DOHH2 (cell line): ENCODE data around the gene CALHM5.
"Not testable (repeated sequence)": the region's sequence is repeated elsewhere in the genome, so short reads cannot be mapped to it uniquely, and the experiment has no call there.

Experiments used
- H3F3A ChIP-seq: fragments of 200-600 bp; sonication (generic), shearing (Covaris generic); 2 replicates; pipeline ENCODE4 v1.6.0; 2016; ENCODE audit warnings: antibody characterized with exemption, mild to moderate bottlenecking; ENCODE audit not compliant: control insufficient read depth, insufficient read depth
- H3K27ac ChIP-seq: fragments of 200-600 bp; sonication (generic); 2 replicates; pipeline ENCODE4 v1.5.1; 2014; ENCODE audit warnings: low read depth, mild to moderate bottlenecking, low read length, moderate library complexity
- H3K27me3 ChIP-seq: fragments of 200-600 bp; sonication (generic); 2 replicates; pipeline ENCODE4 v1.6.1; 2014; ENCODE audit warnings: mild to moderate bottlenecking, low read length, mixed read lengths; ENCODE audit not compliant: control insufficient read depth
- H3K36me3 ChIP-seq: fragments of 200-600 bp; sonication (generic); 2 replicates; pipeline ENCODE4 v1.6.1; 2014; ENCODE audit warnings: mild to moderate bottlenecking, low read length, moderate library complexity, mixed read lengths; ENCODE audit not compliant: control insufficient read depth
- H3K4me1 ChIP-seq: fragments of 200-600 bp; sonication (generic); 2 replicates; pipeline ENCODE4 v1.6.1; 2014; ENCODE audit warnings: mild to moderate bottlenecking, low read length, mixed read lengths; ENCODE audit not compliant: control insufficient read depth
- H3K4me2 ChIP-seq: fragments of 200-600 bp; sonication (generic); 2 replicates; pipeline ENCODE4 v1.6.0; 2014; ENCODE audit warnings: mild to moderate bottlenecking, low read length, moderate library complexity
- H3K4me3 ChIP-seq: fragments of 200-600 bp; sonication (generic); 2 replicates; pipeline ENCODE4 v1.5.1; 2014; ENCODE audit warnings: mild to moderate bottlenecking, low read length, mixed read lengths
- H3K79me2 ChIP-seq: fragments of 200-600 bp; sonication (generic); 2 replicates; pipeline ENCODE4 v1.6.1; 2014; ENCODE audit warnings: mild to moderate bottlenecking, low read length, mixed read lengths; ENCODE audit not compliant: control insufficient read depth
- H3K9me2 ChIP-seq: fragments of 200-600 bp; sonication (generic); replicated peaks from 2 replicates; pipeline ENCODE4 v1.6.1; 2014; ENCODE audit warnings: mild to moderate bottlenecking, low read length, mixed read lengths; ENCODE audit not compliant: control insufficient read depth
- H3K9me3 ChIP-seq: fragments of 200-600 bp; sonication (generic); 2 replicates; pipeline ENCODE4 v1.6.1; 2014; ENCODE audit warnings: antibody characterized with exemption, low read length, mixed read lengths; ENCODE audit not compliant: control insufficient read depth, insufficient read depth
- H4K20me1 ChIP-seq: fragments of 200-600 bp; sonication (generic); 2 replicates; pipeline ENCODE4 v1.6.0; 2014; ENCODE audit warnings: low read depth, mild to moderate bottlenecking, antibody characterized with exemption, low read length, moderate library complexity; ENCODE audit not compliant: control insufficient read depth, insufficient read depth
- CTCF ChIP-seq: fragments of 200-600 bp; sonication (generic); IDR thresholded peaks from one replicate; pipeline ENCODE4 v1.5.1; 2014; ENCODE audit warnings: antibody characterized with exemption, mild to moderate bottlenecking, low read depth, low read length; ENCODE audit not compliant: poor library complexity, severe bottlenecking
- EZH2phosphoT487 ChIP-seq: fragments of 200-600 bp; sonication (generic); IDR thresholded peaks from 2 replicates; pipeline ENCODE4 v1.6.1; 2017; ENCODE audit warnings: borderline replicate concordance, mild to moderate bottlenecking, antibody characterized with exemption, low read length, moderate library complexity, mixed read lengths

The CALHM5 gene

GRCh38 chr6:116485559-116486184, 25.8 kb upstream of the CALHM5 start:
- no peak overlapping the region for H3K4me3 ChIP-seq
- no peaks in the 10 kb centered on the region for H3K4me1 ChIP-seq
- no peak overlapping the region for H3K4me2 ChIP-seq
- no peaks in the 10 kb centered on the region for H3F3A ChIP-seq
- H3K36me3 ChIP-seq, result no peaks in the 10 kb centered on the region
- H4K20me1 ChIP-seq, result no peaks in the 10 kb centered on the region
- H3K9me3 ChIP-seq, result no peaks in the 10 kb centered on the region
- no peak for TF ChIP-seq EZH2phosphoT487
- no peak for TF ChIP-seq CTCF
- no peak overlapping the region for H3K27ac ChIP-seq
- peaks cover 29% of the 10 kb centered on the region for H3K27me3 ChIP-seq
- no peaks in the 10 kb centered on the region for H3K9me2 ChIP-seq
- H3K79me2 ChIP-seq, result no peaks in the 10 kb centered on the region

- Histone ChIP-seq H3K4me3 (no peak overlapping the region), H3K4me2 (no peak overlapping the region), H3F3A (no peaks in the 10 kb centered on the region), H3K79me2 (no peaks in the 10 kb centered on the region), H3K4me1 (no peaks in the 10 kb centered on the region), H4K20me1 (no peaks in the 10 kb centered on the region), H3K9me2 (no peaks in the 10 kb centered on the region), H3K27ac (no peak overlapping the region), H3K36me3 (no peaks in the 10 kb centered on the region), H3K27me3 (peaks cover 3% of the 10 kb centered on the region; the same call in 1 of the 2 replicates), H3K9me3 (no peaks in the 10 kb centered on the region)
- TF ChIP-seq EZH2phosphoT487, result no peak
Measured at GRCh38 chr6:116491610-116492330, 19.7 kb upstream of the CALHM5 start.

GRCh38 chr6:116492331-116493067, 18.9 kb upstream of the CALHM5 start:
- no peaks in the 10 kb centered on the region for H4K20me1 ChIP-seq
- no peak overlapping the region for H3K27ac ChIP-seq
- H3F3A ChIP-seq, result no peaks in the 10 kb centered on the region
- no peak overlapping the region for H3K4me2 ChIP-seq
- H3K9me3 ChIP-seq, result no peaks in the 10 kb centered on the region
- H3K36me3 ChIP-seq, result no peaks in the 10 kb centered on the region
- no peaks in the 10 kb centered on the region for H3K9me2 ChIP-seq
- no peak overlapping the region for H3K4me3 ChIP-seq
- no peaks in the 10 kb centered on the region for H3K4me1 ChIP-seq
- TF ChIP-seq CTCF (no peak), EZH2phosphoT487 (no peak)
- peaks cover 3% of the 10 kb centered on the region; the same call in 1 of the 2 replicates for H3K27me3 ChIP-seq
- H3K79me2 ChIP-seq, result no peaks in the 10 kb centered on the region

- H3K27me3 ChIP-seq, H3K4me1 ChIP-seq, H3K79me2 ChIP-seq, H3K4me2 ChIP-seq, H3K9me3 ChIP-seq, H4K20me1 ChIP-seq, H3K27ac ChIP-seq, H3K36me3 ChIP-seq, H3K4me3 ChIP-seq, H3F3A ChIP-seq, H3K9me2 ChIP-seq: not testable (repeated sequence)
Measured at GRCh38 chr6:116495161-116495560, 16.3 kb upstream of the CALHM5 start.
